Coronary artery (tissue), 2 donors: Measurements from ENCODE around the gene MSS51.
A peak's percentile ranks its signal among the peaks of the same experiment; 100 is the strongest.

Experiments
- DNase-seq: peaks from one replicate; pipeline ENCODE4 v3.0.0-alpha.2; 2017; ENCODE audit warnings: low spot score
- H3K27ac ChIP-seq, 2 donors: fragments of 200-600 bp; sonication (generic); one replicate each; pipeline ENCODE4 v1.5.1; 2016 to 2019
- H3K4me3 ChIP-seq: fragments of 200-600 bp; sonication (generic); 2 replicates; pipeline ENCODE4 v1.5.1; 2016; ENCODE audit warnings: mild to moderate bottlenecking, moderate library complexity
- CTCF ChIP-seq: fragments of 200-600 bp; sonication (generic); IDR thresholded peaks from one replicate; pipeline ENCODE4 v1.5.1; 2019; ENCODE audit warnings: antibody characterized with exemption

Gene MSS51

DNA sequence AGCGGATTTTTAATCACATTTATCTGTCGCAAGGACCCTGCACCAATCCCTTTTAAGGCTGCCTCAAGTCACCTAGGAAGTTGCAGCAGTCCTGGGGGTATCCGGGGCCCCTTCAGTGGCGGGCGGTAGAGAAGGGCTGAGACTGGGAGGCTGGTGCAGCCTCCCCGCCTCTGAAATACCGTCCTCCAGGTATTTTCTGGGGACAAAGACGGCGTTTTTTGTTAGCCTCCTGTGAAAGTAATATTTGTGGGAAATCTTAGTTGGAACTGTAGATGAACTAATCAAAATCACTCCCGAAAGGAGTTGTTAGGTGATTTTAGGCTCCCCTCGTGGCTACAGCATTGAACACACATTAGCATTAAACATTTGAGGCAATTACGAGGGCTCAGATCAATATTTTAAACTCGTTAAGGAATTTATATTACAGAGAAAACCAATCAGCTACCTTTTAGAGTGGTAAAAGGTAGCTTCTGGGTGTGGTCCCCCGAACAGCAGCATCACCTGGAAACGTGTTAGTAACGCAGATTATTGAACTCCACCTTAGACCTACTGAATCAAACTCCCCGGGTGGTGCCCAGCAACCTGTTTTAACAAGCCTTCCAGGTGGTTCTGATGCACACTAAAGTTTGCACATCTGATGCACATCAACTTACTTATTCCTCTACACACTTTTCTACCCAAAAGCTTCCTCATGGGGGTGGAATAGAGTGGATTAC, 19.0 kb downstream of the MSS51 start:
- H3K27ac ChIP-seq, result peak overlapping the region; percentile 93 to 98
- DNase-seq, result no peak
- H3K4me3 ChIP-seq, result peak overlapping the region; percentile 89
- TF ChIP-seq CTCF, result no peak

GRCh38 chr10:73413528-73414229, 19.7 kb downstream of the MSS51 start, which contains the start of gene ANXA7:
TSS of gene ANXA7 (minus strand) at chr10:73414058. CDS start at chr10:73400856, 13,202 bp downstream.
- Histone ChIP-seq H3K27ac (peak within 1 kb of the TSS; percentile 93 to 98), H3K4me3 (peak within 1 kb of the TSS; percentile 89)
- no peak for TF ChIP-seq CTCF
- peak; percentile 95 for DNase-seq

DNA sequence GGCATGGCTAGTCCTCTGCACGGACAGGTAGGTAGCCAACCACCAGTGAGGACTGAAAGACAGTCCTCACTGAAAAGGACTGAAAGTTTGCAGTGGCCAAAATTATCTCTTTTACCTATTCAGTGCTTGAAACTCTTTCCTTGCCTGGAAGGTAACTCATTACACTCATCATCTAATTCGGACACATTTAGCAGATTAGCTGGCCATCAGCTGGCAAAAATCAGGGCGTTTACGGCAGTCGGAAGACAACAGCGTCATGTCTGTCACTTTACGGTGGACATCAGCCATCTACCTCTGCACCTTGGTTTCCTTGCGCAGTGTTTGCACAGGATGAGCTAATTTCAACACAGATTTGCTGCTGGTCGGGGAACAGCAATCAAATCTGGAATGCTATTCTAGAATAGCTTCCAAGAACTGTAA, 20.2 kb downstream of the MSS51 start:
- DNase-seq, result no peak
- H3K4me3 ChIP-seq, result peak overlapping the region; percentile 89
- H3K27ac ChIP-seq, result peak overlapping the region; percentile 93 to 98
- no peak for TF ChIP-seq CTCF

GRCh38 chr10:73410897-73411296, 22.5 kb downstream of the MSS51 start:
- H3K4me3 ChIP-seq, result no peak overlapping the region
- DNase-seq, result no peak
- no peak for TF ChIP-seq CTCF
- no peak overlapping the region for H3K27ac ChIP-seq

GRCh38 chr10:73408978-73409521, 24.3 kb downstream of the MSS51 start:
- DNase-seq, result no peak
- H3K4me3 ChIP-seq, result no peak overlapping the region
- no peak for TF ChIP-seq CTCF
- no peak overlapping the region for H3K27ac ChIP-seq

- Histone ChIP-seq H3K4me3 (no peak overlapping the region), H3K27ac (no peak overlapping the region)
- TF ChIP-seq CTCF, result no peak
- no peak for DNase-seq
Measured at GRCh38 chr10:73408061-73408460, 25.3 kb downstream of the MSS51 start.
